Measurements from ENCODE around the gene RNF40. TPM values are rescaled to one million over a fixed set of nuclear protein-coding genes. Genes with fewer than 3 reads are reported as not detected.

Gene RNF40
- total and polyA plus RNA-seq, 4 donors: 54.1 to 103 (median 79.0) TPM

DNA sequence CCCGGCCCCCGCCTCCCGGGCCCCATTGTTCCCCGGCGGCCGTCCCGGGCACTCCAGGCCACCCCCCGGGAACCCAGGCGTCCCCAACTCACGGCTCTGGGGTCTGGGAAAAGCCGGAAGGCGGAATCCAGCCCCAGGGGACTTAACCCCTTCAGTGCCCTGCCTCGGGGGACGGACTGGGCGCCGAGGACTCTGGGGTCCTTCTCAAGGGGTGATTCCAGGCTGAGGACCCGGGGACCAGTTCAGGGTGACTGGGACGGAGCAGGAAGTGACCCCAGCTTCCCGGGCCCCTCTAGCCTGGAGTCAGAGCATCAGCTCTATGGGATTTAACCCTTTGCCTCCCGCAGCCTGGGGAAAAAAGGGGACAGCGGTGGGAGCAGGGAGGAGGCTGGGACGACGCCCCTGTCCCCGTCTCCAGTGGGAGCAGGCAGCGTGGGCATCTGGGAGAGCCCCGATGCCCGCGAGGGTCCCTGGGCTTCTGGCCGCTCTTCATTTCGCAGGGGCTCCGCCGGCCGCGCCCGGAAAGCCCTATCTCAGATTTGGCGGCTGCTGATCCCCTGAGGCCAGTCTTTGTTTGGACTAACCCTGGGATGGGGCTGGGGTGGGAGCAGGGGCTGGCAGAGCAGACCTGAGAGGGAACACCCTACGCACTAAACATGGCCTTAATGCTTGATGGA, 25.0 kb downstream of the RNF40 start, which contains the start of gene ZNF629:
ZNF629 (minus strand) TSS at position 270 of the 677 bp plus-strand sequence. CDS start 2,723 bp downstream, outside the sequence.
- DNase-seq (peak; percentile 83 to 90 (median 90)), ATAC-seq (ENCODE audit: insufficient read depth, low FRiP score) (peak; percentile 84)
- H3K27ac ChIP-seq (ENCODE audit: low read depth in 1 of 2, low read length in 1 of 2): peak within 1 kb of the TSS; percentile 89 to 93
- peak within 1 kb of the TSS; percentile 93 for H3K4me3 ChIP-seq
- no peaks in the 10 kb centered on the region for H3K9me3 ChIP-seq (ENCODE audit: control insufficient read depth in 4 of 4, insufficient read depth in 3 of 4, low read length in 3 of 4)
- peak within 1 kb of the TSS; percentile 28 to 76 for H3K9ac ChIP-seq (ENCODE audit: insufficient read depth in 1 of 2, low read length in 2 of 2)
- 1% methylated on average over 37 of the region's 37 CpGs for WGBS, 2 donors
- no peaks in the 10 kb centered on the region for H3K27me3 ChIP-seq (ENCODE audit: control insufficient read depth in 3 of 3, insufficient read depth in 3 of 3, low read length in 2 of 3)
- H3K36me3 ChIP-seq (ENCODE audit: control insufficient read depth in 4 of 4, insufficient read depth in 4 of 4, low read length in 4 of 4): peaks cover 4 to 25% (median 14%) of the 10 kb centered on the region in 4 donors
- TF ChIP-seq, protein P1, sequence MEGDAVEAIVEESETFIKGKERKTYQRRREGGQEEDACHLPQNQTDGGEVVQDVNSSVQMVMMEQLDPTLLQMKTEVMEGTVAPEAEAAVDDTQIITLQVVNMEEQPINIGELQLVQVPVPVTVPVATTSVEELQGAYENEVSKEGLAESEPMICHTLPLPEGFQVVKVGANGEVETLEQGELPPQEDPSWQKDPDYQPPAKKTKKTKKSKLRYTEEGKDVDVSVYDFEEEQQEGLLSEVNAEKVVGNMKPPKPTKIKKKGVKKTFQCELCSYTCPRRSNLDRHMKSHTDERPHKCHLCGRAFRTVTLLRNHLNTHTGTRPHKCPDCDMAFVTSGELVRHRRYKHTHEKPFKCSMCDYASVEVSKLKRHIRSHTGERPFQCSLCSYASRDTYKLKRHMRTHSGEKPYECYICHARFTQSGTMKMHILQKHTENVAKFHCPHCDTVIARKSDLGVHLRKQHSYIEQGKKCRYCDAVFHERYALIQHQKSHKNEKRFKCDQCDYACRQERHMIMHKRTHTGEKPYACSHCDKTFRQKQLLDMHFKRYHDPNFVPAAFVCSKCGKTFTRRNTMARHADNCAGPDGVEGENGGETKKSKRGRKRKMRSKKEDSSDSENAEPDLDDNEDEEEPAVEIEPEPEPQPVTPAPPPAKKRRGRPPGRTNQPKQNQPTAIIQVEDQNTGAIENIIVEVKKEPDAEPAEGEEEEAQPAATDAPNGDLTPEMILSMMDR (IDR thresholded peaks at IDR 0.05; ENCODE audit: control extremely low read depth, extremely low read depth): no peak
- H3K4me1 ChIP-seq (ENCODE audit: control insufficient read depth in 5 of 5, insufficient read depth in 5 of 5, low read length in 5 of 5): peaks cover 0 to 11% (median 4%) of the 10 kb centered on the region in 5 donors

DNA sequence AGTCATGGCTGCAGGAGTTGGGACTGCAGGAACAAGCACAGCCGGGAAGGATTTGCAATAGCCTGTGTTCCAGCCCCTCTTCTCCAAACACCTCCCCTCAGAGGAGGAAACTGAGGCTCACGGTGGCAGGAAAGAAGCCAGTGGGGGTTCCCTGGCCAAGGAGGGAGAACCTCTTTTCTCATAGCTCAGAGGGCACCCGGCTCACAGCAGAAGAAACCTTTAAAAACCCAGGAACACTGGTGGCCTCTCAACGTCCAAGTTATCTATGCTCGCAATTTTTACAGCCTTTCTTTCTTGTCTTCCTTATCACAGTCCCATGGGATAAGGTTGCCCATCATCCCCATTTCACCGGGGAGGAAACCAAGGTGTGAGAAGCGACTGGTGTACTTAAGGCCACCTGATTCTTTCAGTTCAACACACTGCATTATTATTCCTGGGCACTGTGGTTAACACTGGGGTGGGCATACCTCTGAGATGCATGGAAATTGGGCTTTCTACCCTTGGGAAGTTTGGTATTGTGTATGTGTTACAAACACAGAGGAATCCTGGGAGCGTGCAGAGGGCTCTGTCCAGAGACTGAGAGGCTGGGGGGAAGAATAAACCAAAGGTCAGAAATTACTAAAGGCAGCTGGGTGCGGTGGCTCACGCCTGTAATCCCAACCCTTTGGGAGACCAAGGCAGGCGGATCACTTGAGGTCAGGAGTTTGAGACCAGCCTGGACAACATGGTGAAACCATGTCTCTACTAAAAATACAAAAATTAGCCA, 25.7 kb downstream of the RNF40 start:
- no peaks in the 10 kb centered on the region for H3K9me3 ChIP-seq (ENCODE audit: control insufficient read depth in 4 of 4, insufficient read depth in 3 of 4, low read length in 3 of 4)
- peak overlapping the region; percentile 89 to 93 for H3K27ac ChIP-seq (ENCODE audit: low read depth in 1 of 2, low read length in 1 of 2)
- H3K4me3 ChIP-seq: peak overlapping the region; percentile 93
- 46 to 49% methylated on average over 11 of the region's 11 CpGs for WGBS, 2 donors
- ATAC-seq (ENCODE audit: insufficient read depth, low FRiP score) (no peak), DNase-seq (no peak)
- H3K27me3 ChIP-seq (ENCODE audit: control insufficient read depth in 3 of 3, insufficient read depth in 3 of 3, low read length in 2 of 3): no peaks in the 10 kb centered on the region
- peaks cover 3 to 17% (median 11%) of the 10 kb centered on the region in 4 donors for H3K36me3 ChIP-seq (ENCODE audit: control insufficient read depth in 4 of 4, insufficient read depth in 4 of 4, low read length in 4 of 4)
- H3K9ac ChIP-seq (ENCODE audit: insufficient read depth in 1 of 2, low read length in 2 of 2): peak overlapping the region in 1 of 2 donors; percentile 76
- peaks cover 0 to 11% (median 4%) of the 10 kb centered on the region in 5 donors for H3K4me1 ChIP-seq (ENCODE audit: control insufficient read depth in 5 of 5, insufficient read depth in 5 of 5, low read length in 5 of 5)
- TF ChIP-seq, protein P1 (IDR thresholded peaks at IDR 0.05; ENCODE audit: control extremely low read depth, extremely low read depth): no peak

DNA sequence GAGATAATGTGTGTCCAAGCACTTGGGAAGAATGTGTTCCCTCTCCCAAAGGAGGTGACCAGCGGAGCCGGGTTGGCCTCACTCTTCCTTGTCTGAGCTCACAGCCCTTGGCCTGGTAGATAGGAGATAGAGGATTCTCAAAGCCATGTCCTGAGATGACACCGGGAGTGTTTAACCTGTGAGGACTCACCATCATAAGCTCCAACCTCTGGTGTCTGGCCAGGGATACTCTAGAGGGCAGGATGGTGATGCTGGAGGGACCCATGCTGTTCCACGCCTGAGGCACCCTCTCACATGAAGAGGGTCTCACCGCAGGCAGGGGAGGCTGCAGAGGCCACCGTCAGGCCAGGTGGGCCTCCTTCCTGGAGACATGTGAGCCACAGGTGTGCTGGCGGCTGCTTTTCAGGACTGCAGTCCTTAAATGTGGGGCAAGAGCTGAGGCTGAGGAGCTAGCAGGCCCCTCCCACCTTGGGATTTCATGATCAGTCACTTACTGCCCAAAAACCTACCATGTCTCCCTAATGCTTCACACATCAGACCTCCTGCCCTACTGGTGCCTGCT, 31.5 kb downstream of the RNF40 start:
- ATAC-seq (ENCODE audit: insufficient read depth, low FRiP score) (no peak), DNase-seq (no peak)
- TF ChIP-seq, protein P1 (IDR thresholded peaks at IDR 0.05; ENCODE audit: control extremely low read depth, extremely low read depth): no peak
- Histone ChIP-seq H3K9me3 (ENCODE audit: control insufficient read depth in 4 of 4, insufficient read depth in 3 of 4, low read length in 3 of 4) (no peaks in the 10 kb centered on the region), H3K4me3 (no peak overlapping the region), H3K36me3 (ENCODE audit: control insufficient read depth in 4 of 4, insufficient read depth in 4 of 4, low read length in 4 of 4) (no peaks in the 10 kb centered on the region), H3K27ac (ENCODE audit: low read depth in 1 of 2, low read length in 1 of 2) (no peak overlapping the region), H3K27me3 (ENCODE audit: control insufficient read depth in 3 of 3, insufficient read depth in 3 of 3, low read length in 2 of 3) (peaks cover 0 to 4% (median 0%) of the 10 kb centered on the region in 3 donors), H3K9ac (ENCODE audit: insufficient read depth in 1 of 2, low read length in 2 of 2) (no peak overlapping the region), H3K4me1 (ENCODE audit: control insufficient read depth in 5 of 5, insufficient read depth in 5 of 5, low read length in 5 of 5) (no peaks in the 10 kb centered on the region)
- WGBS, 2 donors: 88 to 96% methylated on average over 7 of the region's 7 CpGs
